Measurements from ENCODE around the gene EPS15. TPM values are rescaled to one million over a fixed set of nuclear protein-coding genes. Genes with fewer than 3 reads are reported as not detected.
"Not testable (repeated sequence)": the region's sequence is repeated elsewhere in the genome, so short reads cannot be mapped to it uniquely, and the experiment has no call there.

The EPS15 gene
- total and polyA plus RNA-seq, 2 experiments from 2014 or later = 14.9 to 46.0 TPM

DNA sequence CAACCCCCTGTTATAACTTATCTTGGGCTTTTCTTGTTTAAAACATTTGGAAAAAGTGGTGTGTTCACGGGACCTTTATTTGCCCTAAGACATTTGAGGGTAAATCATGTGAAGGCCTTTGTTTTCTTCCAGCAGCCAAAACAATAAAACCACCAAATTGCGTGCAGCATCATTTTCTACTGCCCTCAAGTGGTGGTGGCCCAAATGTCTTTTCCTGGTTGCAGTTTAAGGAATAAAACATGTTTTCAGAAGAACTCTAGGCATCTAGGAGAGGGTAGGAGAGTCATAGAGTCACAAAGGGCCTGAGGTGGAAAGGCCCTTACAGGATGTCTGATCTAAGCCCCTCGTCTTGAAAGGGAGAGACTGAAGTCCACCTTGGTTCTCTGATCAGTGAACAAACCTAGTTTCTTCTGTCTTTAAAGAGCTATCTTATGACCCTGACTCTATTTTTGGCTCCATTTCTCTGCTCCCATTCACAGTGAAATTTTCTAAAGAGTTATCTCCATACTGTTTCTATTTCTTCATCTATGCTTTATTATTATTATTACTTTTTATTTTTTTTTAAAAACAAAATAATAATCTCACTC is 16.0 kb upstream of the EPS15 start:
- no peaks in the 10 kb centered on the region for H3K4me1 ChIP-seq (ENCODE audit: insufficient read depth)
- TF ChIP-seq EZH2phosphoT487 (IDR thresholded peaks at IDR 0.05; ENCODE audit: low read depth, severe bottlenecking, unreplicated experiment) = no peak
- no peak for TF ChIP-seq EZH2 (IDR thresholded peaks at IDR 0.05; ENCODE audit: borderline replicate concordance)
- TF ChIP-seq CTCF (IDR thresholded peaks at IDR 0.05; ENCODE audit: poor library complexity) = peak; percentile 71
- H3K4me3 ChIP-seq = no peak overlapping the region
- H3K79me2 ChIP-seq = no peaks in the 10 kb centered on the region
- no peaks in the 10 kb centered on the region for H3K9me3 ChIP-seq (ENCODE audit: low read depth)
- H3K9me2 ChIP-seq (replicated peaks; ENCODE audit: insufficient read depth) = no peaks in the 10 kb centered on the region
- no peaks in the 10 kb centered on the region for H4K20me1 ChIP-seq (ENCODE audit: insufficient read depth, poor library complexity, severe bottlenecking)
- no peaks in the 10 kb centered on the region for H3K27me3 ChIP-seq
- DNase-seq (ENCODE audit: low spot score) = peak; percentile 53
- WGBS (ENCODE audit: low lambda C conversion rate, missing lambda C conversion rate) = 25% methylated on average over 3 of the region's 3 CpGs
- H3K4me2 ChIP-seq = no peak overlapping the region
- no peak overlapping the region for H2AFZ ChIP-seq
- H3K36me3 ChIP-seq (replicated peaks; ENCODE audit: insufficient read depth, low read depth) = no peaks in the 10 kb centered on the region
- no peak overlapping the region for H3K27ac ChIP-seq

DNA sequence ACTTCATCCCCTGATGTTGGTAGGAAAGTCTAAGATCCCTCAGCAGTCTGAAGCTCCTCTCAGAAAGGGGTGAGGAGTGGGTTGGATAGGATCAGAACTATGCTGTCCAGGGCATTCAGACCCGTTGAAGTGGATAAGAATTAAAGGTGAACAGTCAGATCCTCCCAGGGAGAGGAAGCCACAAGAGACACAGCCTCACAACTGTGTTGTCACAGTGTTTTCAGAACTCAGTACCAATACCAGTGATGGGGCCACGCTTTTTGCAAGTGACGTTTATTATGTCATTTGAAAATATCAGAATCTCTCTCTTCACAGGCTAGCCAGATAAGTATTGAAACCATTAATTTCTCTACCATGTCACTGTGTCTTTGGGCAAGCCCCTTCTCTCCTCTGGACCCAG is 15.4 kb upstream of the EPS15 start:
- H3K79me2 ChIP-seq = no peaks in the 10 kb centered on the region
- H3K9me3 ChIP-seq (ENCODE audit: low read depth) = no peaks in the 10 kb centered on the region
- H2AFZ ChIP-seq = no peak overlapping the region
- no peak overlapping the region for H3K4me2 ChIP-seq
- H4K20me1 ChIP-seq (ENCODE audit: insufficient read depth, poor library complexity, severe bottlenecking) = no peaks in the 10 kb centered on the region
- H3K4me3 ChIP-seq = no peak overlapping the region
- no peaks in the 10 kb centered on the region for H3K36me3 ChIP-seq (replicated peaks; ENCODE audit: insufficient read depth, low read depth)
- H3K27me3 ChIP-seq = no peaks in the 10 kb centered on the region
- WGBS (ENCODE audit: low lambda C conversion rate, missing lambda C conversion rate) = 78% methylated on average over 3 of the region's 3 CpGs
- no peak for TF ChIP-seq CTCF (IDR thresholded peaks at IDR 0.05; ENCODE audit: poor library complexity)
- TF ChIP-seq EZH2 (IDR thresholded peaks at IDR 0.05; ENCODE audit: borderline replicate concordance) = no peak
- TF ChIP-seq EZH2phosphoT487 (IDR thresholded peaks at IDR 0.05; ENCODE audit: low read depth, severe bottlenecking, unreplicated experiment) = no peak
- H3K4me1 ChIP-seq (ENCODE audit: insufficient read depth) = no peaks in the 10 kb centered on the region
- no peak overlapping the region for H3K27ac ChIP-seq
- DNase-seq (ENCODE audit: low spot score) = no peak
- H3K9me2 ChIP-seq (replicated peaks; ENCODE audit: insufficient read depth) = no peaks in the 10 kb centered on the region

- Histone ChIP-seq H2AFZ (no peak overlapping the region), H3K27me3 (no peaks in the 10 kb centered on the region), H3K36me3 (replicated peaks; ENCODE audit: insufficient read depth, low read depth) (no peaks in the 10 kb centered on the region), H3K4me2 (no peak overlapping the region), H3K79me2 (no peaks in the 10 kb centered on the region), H3K4me1 (ENCODE audit: insufficient read depth) (no peaks in the 10 kb centered on the region), H3K27ac (no peak overlapping the region), H3K4me3 (no peak overlapping the region), H3K9me3 (ENCODE audit: low read depth) (no peaks in the 10 kb centered on the region), H4K20me1 (ENCODE audit: insufficient read depth, poor library complexity, severe bottlenecking) (no peaks in the 10 kb centered on the region), H3K9me2 (replicated peaks; ENCODE audit: insufficient read depth) (no peaks in the 10 kb centered on the region)
- DNase-seq (ENCODE audit: low spot score) = no peak
- WGBS (ENCODE audit: low lambda C conversion rate, missing lambda C conversion rate) = 85% methylated on average over 1 of the region's 1 CpG
- TF ChIP-seq EZH2phosphoT487 (IDR thresholded peaks at IDR 0.05; ENCODE audit: low read depth, severe bottlenecking, unreplicated experiment) (no peak), EZH2 (IDR thresholded peaks at IDR 0.05; ENCODE audit: borderline replicate concordance) (no peak), CTCF (IDR thresholded peaks at IDR 0.05; ENCODE audit: poor library complexity) (no peak)
Observed at GRCh38 chr1:51532853-51533252, 13.8 kb upstream of the EPS15 start.

DNA sequence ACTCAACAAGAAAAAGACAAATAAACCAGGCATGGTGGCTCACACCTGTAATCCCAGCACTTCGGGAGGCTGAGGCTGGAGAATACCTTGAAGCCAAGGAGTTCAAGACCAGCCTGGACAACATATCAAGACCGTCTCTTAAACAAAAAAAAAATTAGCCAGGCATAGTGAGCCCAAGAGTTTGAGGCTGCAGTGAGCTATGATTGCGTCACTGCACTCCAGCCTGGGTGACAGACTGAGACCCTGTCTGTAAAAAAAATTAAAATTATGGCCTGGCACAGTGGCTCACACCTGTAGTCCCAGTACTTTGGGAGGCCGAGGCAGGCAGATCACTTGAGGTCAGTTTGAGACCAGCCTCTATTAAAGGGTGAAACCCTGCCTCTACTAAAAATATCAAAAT is 11.4 kb upstream of the EPS15 start:
- 97% methylated on average over 4 of the region's 4 CpGs for WGBS (ENCODE audit: low lambda C conversion rate, missing lambda C conversion rate)
- not testable (repeated sequence) for H3K4me2 ChIP-seq; H3K9me3 ChIP-seq (ENCODE audit: low read depth); H3K9me2 ChIP-seq (replicated peaks; ENCODE audit: insufficient read depth); H2AFZ ChIP-seq; DNase-seq (ENCODE audit: low spot score); H3K36me3 ChIP-seq (replicated peaks; ENCODE audit: insufficient read depth, low read depth); H4K20me1 ChIP-seq (ENCODE audit: insufficient read depth, poor library complexity, severe bottlenecking); H3K27ac ChIP-seq; H3K79me2 ChIP-seq; H3K27me3 ChIP-seq; H3K4me1 ChIP-seq (ENCODE audit: insufficient read depth); H3K4me3 ChIP-seq

Measured in hepatocyte (in vitro differentiated cells).